ENCODE measurements around the gene HPCAL1. TPM values are rescaled to one million over a fixed set of nuclear protein-coding genes. Genes with fewer than 3 reads are reported as not detected.

The HPCAL1 gene
- total RNA-seq, 1 donor from 2014 or later = 12.3 TPM

- TF ChIP-seq EZH2 (IDR thresholded peaks at IDR 0.05; ENCODE audit: insufficient read depth, low read length) = no peak
- TF ChIP-seq, protein P1, sequence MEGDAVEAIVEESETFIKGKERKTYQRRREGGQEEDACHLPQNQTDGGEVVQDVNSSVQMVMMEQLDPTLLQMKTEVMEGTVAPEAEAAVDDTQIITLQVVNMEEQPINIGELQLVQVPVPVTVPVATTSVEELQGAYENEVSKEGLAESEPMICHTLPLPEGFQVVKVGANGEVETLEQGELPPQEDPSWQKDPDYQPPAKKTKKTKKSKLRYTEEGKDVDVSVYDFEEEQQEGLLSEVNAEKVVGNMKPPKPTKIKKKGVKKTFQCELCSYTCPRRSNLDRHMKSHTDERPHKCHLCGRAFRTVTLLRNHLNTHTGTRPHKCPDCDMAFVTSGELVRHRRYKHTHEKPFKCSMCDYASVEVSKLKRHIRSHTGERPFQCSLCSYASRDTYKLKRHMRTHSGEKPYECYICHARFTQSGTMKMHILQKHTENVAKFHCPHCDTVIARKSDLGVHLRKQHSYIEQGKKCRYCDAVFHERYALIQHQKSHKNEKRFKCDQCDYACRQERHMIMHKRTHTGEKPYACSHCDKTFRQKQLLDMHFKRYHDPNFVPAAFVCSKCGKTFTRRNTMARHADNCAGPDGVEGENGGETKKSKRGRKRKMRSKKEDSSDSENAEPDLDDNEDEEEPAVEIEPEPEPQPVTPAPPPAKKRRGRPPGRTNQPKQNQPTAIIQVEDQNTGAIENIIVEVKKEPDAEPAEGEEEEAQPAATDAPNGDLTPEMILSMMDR (IDR thresholded peaks at IDR 0.05; ENCODE audit: insufficient read depth, low read depth, low read length) = no peak
- Histone ChIP-seq H3K9me3 (ENCODE audit: insufficient read depth, low read depth, low read length) (peaks cover 6% of the 10 kb centered on the region), H3K4me2 (ENCODE audit: low read length) (peak overlapping the region; percentile 31), H3K36me3 (ENCODE audit: insufficient read depth, low read length) (no peaks in the 10 kb centered on the region), H3K27me3 (ENCODE audit: insufficient read depth, low read length) (no peaks in the 10 kb centered on the region), H3K79me2 (ENCODE audit: insufficient read depth, low read length) (peaks cover 77% of the 10 kb centered on the region), H3K27ac (ENCODE audit: low read depth, low read length) (no peak overlapping the region), H4K20me1 (ENCODE audit: insufficient read depth, low read length) (peaks cover 29% of the 10 kb centered on the region), H2AFZ (ENCODE audit: low read depth, low read length) (no peak overlapping the region), H3K9ac (ENCODE audit: low read length) (peak overlapping the region; percentile 5), H3K4me3 (ENCODE audit: insufficient read depth, low read depth, low read length) (no peak overlapping the region), H3K4me1 (ENCODE audit: insufficient read depth, low read length) (peaks cover 33% of the 10 kb centered on the region)
- H3K27me3 Mint-ChIP-seq (ENCODE audit: low read depth, unreplicated experiment) = no peaks in the 10 kb centered on the region
- DNase-seq (ENCODE audit: low read depth) (no peak), FAIRE-seq (no peak)
- peak overlapping the region; percentile 60 for H3K27ac Mint-ChIP-seq (ENCODE audit: unreplicated experiment)
- H3K9me3 Mint-ChIP-seq (ENCODE audit: unreplicated experiment) = no peaks in the 10 kb centered on the region
- no peak overlapping the region for H3K4me3 Mint-ChIP-seq (ENCODE audit: unreplicated experiment)
- peaks cover 2% of the 10 kb centered on the region for H3K36me3 Mint-ChIP-seq (ENCODE audit: low read depth, unreplicated experiment)
- H3K4me1 Mint-ChIP-seq (ENCODE audit: low read depth, unreplicated experiment) = peaks cover 43% of the 10 kb centered on the region
These were observed 29.9 kb downstream of the HPCAL1 start for GRCh38 chr2:10332402-10333246.

DNA sequence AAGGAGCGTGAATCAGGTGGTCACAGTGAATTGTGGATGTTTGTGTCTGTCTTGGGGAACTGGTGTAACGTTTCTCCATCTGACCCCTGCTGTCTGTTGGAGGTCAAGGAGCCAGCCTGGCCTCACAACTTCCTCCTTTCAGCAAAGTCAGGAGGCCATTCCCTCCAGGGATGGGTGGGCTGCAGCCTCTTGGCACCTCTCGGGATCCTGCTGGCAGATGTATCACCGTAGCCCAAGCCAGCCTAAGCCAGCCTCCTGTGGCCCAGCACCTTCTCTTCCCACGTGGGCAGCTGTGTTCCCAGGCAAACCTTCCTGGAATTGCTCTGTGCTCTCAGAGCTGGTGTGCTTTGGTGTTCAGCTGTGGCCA is 30.5 kb downstream of the HPCAL1 start:
- no peak for FAIRE-seq

More for the DNA sequence above, 30.5 kb downstream of the HPCAL1 start:
- no peak overlapping the region for H3K9ac ChIP-seq (ENCODE audit: low read length)
- no peaks in the 10 kb centered on the region for H3K27me3 ChIP-seq (ENCODE audit: insufficient read depth, low read length)
- Mint-ChIP-seq H3K36me3 (ENCODE audit: low read depth, unreplicated experiment) (peaks cover 2% of the 10 kb centered on the region), H3K27me3 (ENCODE audit: low read depth, unreplicated experiment) (no peaks in the 10 kb centered on the region), H3K4me1 (ENCODE audit: low read depth, unreplicated experiment) (peaks cover 43% of the 10 kb centered on the region), H3K4me3 (ENCODE audit: unreplicated experiment) (no peak overlapping the region), H3K9me3 (ENCODE audit: unreplicated experiment) (no peaks in the 10 kb centered on the region), H3K27ac (ENCODE audit: unreplicated experiment) (no peak overlapping the region)
- no peaks in the 10 kb centered on the region for H3K36me3 ChIP-seq (ENCODE audit: insufficient read depth, low read length)
- H3K4me1 ChIP-seq (ENCODE audit: insufficient read depth, low read length) = peaks cover 33% of the 10 kb centered on the region
- TF ChIP-seq, protein P1 (IDR thresholded peaks at IDR 0.05; ENCODE audit: insufficient read depth, low read depth, low read length) = no peak
- TF ChIP-seq EZH2 (IDR thresholded peaks at IDR 0.05; ENCODE audit: insufficient read depth, low read length) = no peak
- H3K9me3 ChIP-seq (ENCODE audit: insufficient read depth, low read depth, low read length) = peaks cover 6% of the 10 kb centered on the region
- H3K27ac ChIP-seq (ENCODE audit: low read depth, low read length) = no peak overlapping the region
- H3K4me3 ChIP-seq (ENCODE audit: insufficient read depth, low read depth, low read length) = no peak overlapping the region
- DNase-seq (ENCODE audit: low read depth) = no peak
- H2AFZ ChIP-seq (ENCODE audit: low read depth, low read length) = no peak overlapping the region
- H3K4me2 ChIP-seq (ENCODE audit: low read length) = no peak overlapping the region
- H3K79me2 ChIP-seq (ENCODE audit: insufficient read depth, low read length) = peaks cover 77% of the 10 kb centered on the region
- peaks cover 29% of the 10 kb centered on the region for H4K20me1 ChIP-seq (ENCODE audit: insufficient read depth, low read length)
